ENCODE measurements around the gene RBM34.
"Not testable (repeated sequence)": the region's sequence is repeated elsewhere in the genome, so short reads cannot be mapped to it uniquely, and the experiment has no call there.

RBM34 gene

GRCh38 chr1:235181561-235182245 lies 20.7 kb upstream of the RBM34 start:
- no peak overlapping the region for H3K27ac ChIP-seq (ENCODE audit: insufficient read depth, low read length, poor library complexity, severe bottlenecking)
- no peak for DNase-seq
- H3K9me3 ChIP-seq (ENCODE audit: control insufficient read depth, low read length) = no peaks in the 10 kb centered on the region
- H3K4me3 ChIP-seq (ENCODE audit: insufficient read depth, low read depth, low read length, poor library complexity, severe bottlenecking) = no peak overlapping the region
- no peaks in the 10 kb centered on the region for H3K4me1 ChIP-seq (ENCODE audit: control insufficient read depth, insufficient read depth, low read length, poor library complexity, severe bottlenecking)
- peaks cover 42% of the 10 kb centered on the region for H3K36me3 ChIP-seq (ENCODE audit: control insufficient read depth, insufficient read depth, low read length)
- H3K27me3 ChIP-seq (replicated peaks; ENCODE audit: control insufficient read depth, insufficient read depth, low read length, poor library complexity, severe bottlenecking) = no peaks in the 10 kb centered on the region

- Histone ChIP-seq H3K36me3 (ENCODE audit: control insufficient read depth, insufficient read depth, low read length) (peaks cover 49% of the 10 kb centered on the region), H3K27me3 (replicated peaks; ENCODE audit: control insufficient read depth, insufficient read depth, low read length, poor library complexity, severe bottlenecking) (no peaks in the 10 kb centered on the region), H3K4me1 (ENCODE audit: control insufficient read depth, insufficient read depth, low read length, poor library complexity, severe bottlenecking) (no peaks in the 10 kb centered on the region), H3K9me3 (ENCODE audit: control insufficient read depth, low read length) (no peaks in the 10 kb centered on the region), H3K4me3 (ENCODE audit: insufficient read depth, low read depth, low read length, poor library complexity, severe bottlenecking) (no peak overlapping the region), H3K27ac (ENCODE audit: insufficient read depth, low read length, poor library complexity, severe bottlenecking) (no peak overlapping the region)
- no peak for DNase-seq
Measured at GRCh38 chr1:235180916-235181460, 19.9 kb upstream of the RBM34 start.

- no peak overlapping the region for H3K27ac ChIP-seq (ENCODE audit: insufficient read depth, low read length, poor library complexity, severe bottlenecking)
- no peaks in the 10 kb centered on the region for H3K9me3 ChIP-seq (ENCODE audit: control insufficient read depth, low read length)
- no peak for DNase-seq
- H3K36me3 ChIP-seq (ENCODE audit: control insufficient read depth, insufficient read depth, low read length) = peaks cover 68% of the 10 kb centered on the region
- H3K4me3 ChIP-seq (ENCODE audit: insufficient read depth, low read depth, low read length, poor library complexity, severe bottlenecking) = no peak overlapping the region
- H3K27me3 ChIP-seq (replicated peaks; ENCODE audit: control insufficient read depth, insufficient read depth, low read length, poor library complexity, severe bottlenecking) = no peaks in the 10 kb centered on the region
- H3K4me1 ChIP-seq (ENCODE audit: control insufficient read depth, insufficient read depth, low read length, poor library complexity, severe bottlenecking) = no peaks in the 10 kb centered on the region
Measured at GRCh38 chr1:235176486-235176885, 15.4 kb upstream of the RBM34 start.

GRCh38 chr1:235169986-235170385 lies 8.9 kb upstream of the RBM34 start:
- Histone ChIP-seq H3K4me3 (ENCODE audit: insufficient read depth, low read depth, low read length, poor library complexity, severe bottlenecking) (no peak overlapping the region), H3K36me3 (ENCODE audit: control insufficient read depth, insufficient read depth, low read length) (peaks cover 64% of the 10 kb centered on the region), H3K27ac (ENCODE audit: insufficient read depth, low read length, poor library complexity, severe bottlenecking) (no peak overlapping the region), H3K27me3 (replicated peaks; ENCODE audit: control insufficient read depth, insufficient read depth, low read length, poor library complexity, severe bottlenecking) (no peaks in the 10 kb centered on the region), H3K4me1 (ENCODE audit: control insufficient read depth, insufficient read depth, low read length, poor library complexity, severe bottlenecking) (no peaks in the 10 kb centered on the region), H3K9me3 (ENCODE audit: control insufficient read depth, low read length) (no peaks in the 10 kb centered on the region)
- DNase-seq = no peak

- Histone ChIP-seq H3K27me3 (replicated peaks; ENCODE audit: control insufficient read depth, insufficient read depth, low read length, poor library complexity, severe bottlenecking) (no peaks in the 10 kb centered on the region), H3K4me1 (ENCODE audit: control insufficient read depth, insufficient read depth, low read length, poor library complexity, severe bottlenecking) (no peaks in the 10 kb centered on the region), H3K9me3 (ENCODE audit: control insufficient read depth, low read length) (no peaks in the 10 kb centered on the region), H3K36me3 (ENCODE audit: control insufficient read depth, insufficient read depth, low read length) (peaks cover 51% of the 10 kb centered on the region), H3K27ac (ENCODE audit: insufficient read depth, low read length, poor library complexity, severe bottlenecking) (no peak overlapping the region), H3K4me3 (ENCODE audit: insufficient read depth, low read depth, low read length, poor library complexity, severe bottlenecking) (no peak overlapping the region)
- DNase-seq = no peak
Measured at GRCh38 chr1:235168375-235168774, 7.3 kb upstream of the RBM34 start.

GRCh38 chr1:235161685-235162327 lies 756 bp upstream of the RBM34 start:
- no peak for DNase-seq
- Histone ChIP-seq H3K4me3 (ENCODE audit: insufficient read depth, low read depth, low read length, poor library complexity, severe bottlenecking) (peak overlapping the region; percentile 71), H3K4me1 (ENCODE audit: control insufficient read depth, insufficient read depth, low read length, poor library complexity, severe bottlenecking) (peaks cover 15% of the 10 kb centered on the region), H3K9me3 (ENCODE audit: control insufficient read depth, low read length) (no peaks in the 10 kb centered on the region), H3K27ac (ENCODE audit: insufficient read depth, low read length, poor library complexity, severe bottlenecking) (peak overlapping the region; percentile 86), H3K27me3 (replicated peaks; ENCODE audit: control insufficient read depth, insufficient read depth, low read length, poor library complexity, severe bottlenecking) (no peaks in the 10 kb centered on the region), H3K36me3 (ENCODE audit: control insufficient read depth, insufficient read depth, low read length) (peaks cover 20% of the 10 kb centered on the region)

GRCh38 chr1:235160383-235160956 lies 580 bp downstream of the RBM34 start:
- Histone ChIP-seq H3K27me3 (replicated peaks; ENCODE audit: control insufficient read depth, insufficient read depth, low read length, poor library complexity, severe bottlenecking) (no peaks in the 10 kb centered on the region), H3K9me3 (ENCODE audit: control insufficient read depth, low read length) (no peaks in the 10 kb centered on the region), H3K4me1 (ENCODE audit: control insufficient read depth, insufficient read depth, low read length, poor library complexity, severe bottlenecking) (peaks cover 15% of the 10 kb centered on the region), H3K4me3 (ENCODE audit: insufficient read depth, low read depth, low read length, poor library complexity, severe bottlenecking) (peak overlapping the region; percentile 71), H3K27ac (ENCODE audit: insufficient read depth, low read length, poor library complexity, severe bottlenecking) (peak overlapping the region; percentile 86), H3K36me3 (ENCODE audit: control insufficient read depth, insufficient read depth, low read length) (peaks cover 27% of the 10 kb centered on the region)
- DNase-seq = no peak

- H3K27ac ChIP-seq (ENCODE audit: insufficient read depth, low read length, poor library complexity, severe bottlenecking); DNase-seq; H3K9me3 ChIP-seq (ENCODE audit: control insufficient read depth, low read length); H3K27me3 ChIP-seq (replicated peaks; ENCODE audit: control insufficient read depth, insufficient read depth, low read length, poor library complexity, severe bottlenecking): not testable (repeated sequence)
- peaks cover 27% of the 10 kb centered on the region for H3K36me3 ChIP-seq (ENCODE audit: control insufficient read depth, insufficient read depth, low read length)
- H3K4me3 ChIP-seq (ENCODE audit: insufficient read depth, low read depth, low read length, poor library complexity, severe bottlenecking) = peak overlapping the region; percentile 8
- H3K4me1 ChIP-seq (ENCODE audit: control insufficient read depth, insufficient read depth, low read length, poor library complexity, severe bottlenecking) = peaks cover 15% of the 10 kb centered on the region
Measured at GRCh38 chr1:235159930-235160329, 1.1 kb downstream of the RBM34 start.

GRCh38 chr1:235159284-235159683 lies 1.8 kb downstream of the RBM34 start:
- H3K4me1 ChIP-seq (ENCODE audit: control insufficient read depth, insufficient read depth, low read length, poor library complexity, severe bottlenecking) = peaks cover 15% of the 10 kb centered on the region
- H3K27ac ChIP-seq (ENCODE audit: insufficient read depth, low read length, poor library complexity, severe bottlenecking); H3K9me3 ChIP-seq (ENCODE audit: control insufficient read depth, low read length); H3K4me3 ChIP-seq (ENCODE audit: insufficient read depth, low read depth, low read length, poor library complexity, severe bottlenecking); DNase-seq; H3K27me3 ChIP-seq (replicated peaks; ENCODE audit: control insufficient read depth, insufficient read depth, low read length, poor library complexity, severe bottlenecking): not testable (repeated sequence)
- H3K36me3 ChIP-seq (ENCODE audit: control insufficient read depth, insufficient read depth, low read length) = peaks cover 30% of the 10 kb centered on the region

- H3K36me3 ChIP-seq (ENCODE audit: control insufficient read depth, insufficient read depth, low read length) = peaks cover 32% of the 10 kb centered on the region
Measured at GRCh38 chr1:235158680-235159079, 2.4 kb downstream of the RBM34 start.

More at GRCh38 chr1:235158680-235159079, 2.4 kb downstream of the RBM34 start:
- Histone ChIP-seq H3K27me3 (replicated peaks; ENCODE audit: control insufficient read depth, insufficient read depth, low read length, poor library complexity, severe bottlenecking) (no peaks in the 10 kb centered on the region), H3K4me1 (ENCODE audit: control insufficient read depth, insufficient read depth, low read length, poor library complexity, severe bottlenecking) (peaks cover 15% of the 10 kb centered on the region), H3K9me3 (ENCODE audit: control insufficient read depth, low read length) (no peaks in the 10 kb centered on the region), H3K4me3 (ENCODE audit: insufficient read depth, low read depth, low read length, poor library complexity, severe bottlenecking) (no peak overlapping the region), H3K27ac (ENCODE audit: insufficient read depth, low read length, poor library complexity, severe bottlenecking) (no peak overlapping the region)
- no peak for DNase-seq

Data from effector memory CD4-positive, alpha-beta T cell (primary cell).